MM.1S (cell line): ENCODE data around the gene NME5.

Experiments used
- CTCF ChIP-seq: fragments of 300-600 bp; sonication (generic); IDR thresholded peaks from 2 replicates; pipeline ENCODE4 v1.5.1; 2016; ENCODE audit warnings: antibody characterized with exemption, low read length, mixed read lengths
- EZH2 ChIP-seq: fragments of 300-600 bp; sonication (generic); optimal IDR thresholded peaks from 2 replicates; pipeline ENCODE3; 2017; ENCODE audit warnings: low read depth, mild to moderate bottlenecking, antibody characterized with exemption, low read length, mixed read lengths
- EZH2phosphoT487 ChIP-seq: fragments of 300-600 bp; sonication (generic); IDR thresholded peaks from 2 replicates; pipeline ENCODE4 v1.6.1; 2018; ENCODE audit warnings: antibody characterized with exemption, low read length

- no peak for TF ChIP-seq CTCF
- TF ChIP-seq EZH2 = no peak
- TF ChIP-seq EZH2phosphoT487 = no peak
Measured at GRCh38 chr5:138105709-138106108, 33.5 kb downstream of the NME5 start.
